C4-2B (cell line): ENCODE data around the gene B4GALT7.

Experiments used
- CTCF ChIP-seq: fragments of 450-650 bp; conservative IDR thresholded peaks from 2 replicates; pipeline ENCODE4 v1.5.1; 2017; ENCODE audit warnings: mild to moderate bottlenecking
- ZFX ChIP-seq: fragments of 450-650 bp; IDR thresholded peaks from 2 replicates; pipeline ENCODE4 v1.6.1; 2017

- TF ChIP-seq CTCF = no peak
- no peak for TF ChIP-seq ZFX
Observed at GRCh38 chr5:177557796-177558195, 42.1 kb upstream of the B4GALT7 start.
